B cell (primary cell): ENCODE data around the gene SRSF2.

Experiments
- CTCF ChIP-seq: fragments of 200-600 bp; IDR thresholded peaks from one replicate; pipeline ENCODE4 v1.8.0; 2022; ENCODE audit warnings: antibody characterized with exemption, mild to moderate bottlenecking
- EZH2 ChIP-seq: IDR thresholded peaks from 2 replicates; pipeline ENCODE4 v1.6.1; 2012; ENCODE audit warnings: borderline replicate concordance, low read depth, mild to moderate bottlenecking, moderate library complexity, low read length; ENCODE audit not compliant: insufficient read depth, poor library complexity, severe bottlenecking

GRCh38 chr17:76720211-76720610 lies 16.9 kb downstream of the SRSF2 start:
- TF ChIP-seq CTCF = no peak
- no peak for TF ChIP-seq EZH2
